ENCODE results near the gene ORM1.
A peak's percentile ranks its signal among the peaks of the same experiment; 100 is the strongest.
"Not testable (repeated sequence)": the region's sequence is repeated elsewhere in the genome, so short reads cannot be mapped to it uniquely, and the experiment has no call there.

Gene ORM1

DNA sequence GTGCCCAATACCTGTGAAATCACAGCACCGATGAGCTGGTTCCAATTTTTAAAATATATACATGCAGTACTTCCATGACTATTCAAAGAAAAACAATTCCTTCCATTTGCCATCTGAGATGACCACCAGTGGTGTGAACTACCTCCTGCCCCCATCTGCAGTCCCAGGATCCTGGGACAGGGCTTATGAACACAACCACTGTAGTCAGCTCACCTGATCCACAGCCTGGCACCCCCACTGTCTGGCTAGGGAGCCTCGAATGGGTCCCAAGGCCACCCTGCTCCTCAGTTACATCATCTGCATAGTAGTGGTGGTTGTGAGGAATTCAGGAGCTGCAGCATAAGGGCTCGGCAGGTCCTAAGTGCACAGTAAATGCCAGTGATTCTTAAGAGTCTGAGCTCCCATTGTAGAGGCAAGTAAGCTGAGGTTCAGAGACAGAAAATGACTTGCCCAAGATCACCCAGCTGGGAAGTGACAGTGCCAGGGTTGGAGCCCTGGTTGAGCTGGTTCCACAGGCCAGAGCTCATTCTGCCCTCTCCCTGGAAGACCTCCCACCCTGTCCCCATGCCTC, 2.9 kb downstream of the ORM1 start:
- DNase-seq (ENCODE audit: low read depth in 2 of 2), result not testable (repeated sequence)

- DNase-seq (ENCODE audit: low read depth in 2 of 2), result no peak
Observed at GRCh38 chr9:114327749-114328148, 4.9 kb downstream of the ORM1 start.

- DNase-seq (ENCODE audit: low read depth in 2 of 2), result not testable (repeated sequence)
Observed at GRCh38 chr9:114328357-114328820, 5.5 kb downstream of the ORM1 start.

- DNase-seq (ENCODE audit: low read depth in 2 of 2), result not testable (repeated sequence)
Observed at GRCh38 chr9:114328937-114329624, 6.2 kb downstream of the ORM1 start.

- not testable (repeated sequence) for DNase-seq (ENCODE audit: low read depth in 2 of 2)
Observed at GRCh38 chr9:114329625-114330022, 6.7 kb downstream of the ORM1 start, which contains the start of gene ORM2. ORM2 (plus strand) TSS chr9:114329869; CDS start chr9:114329905, 36 bp downstream.

GRCh38 chr9:114330636-114331035, 7.7 kb downstream of the ORM1 start:
- DNase-seq (ENCODE audit: low read depth in 2 of 2), result no peak

DNA sequence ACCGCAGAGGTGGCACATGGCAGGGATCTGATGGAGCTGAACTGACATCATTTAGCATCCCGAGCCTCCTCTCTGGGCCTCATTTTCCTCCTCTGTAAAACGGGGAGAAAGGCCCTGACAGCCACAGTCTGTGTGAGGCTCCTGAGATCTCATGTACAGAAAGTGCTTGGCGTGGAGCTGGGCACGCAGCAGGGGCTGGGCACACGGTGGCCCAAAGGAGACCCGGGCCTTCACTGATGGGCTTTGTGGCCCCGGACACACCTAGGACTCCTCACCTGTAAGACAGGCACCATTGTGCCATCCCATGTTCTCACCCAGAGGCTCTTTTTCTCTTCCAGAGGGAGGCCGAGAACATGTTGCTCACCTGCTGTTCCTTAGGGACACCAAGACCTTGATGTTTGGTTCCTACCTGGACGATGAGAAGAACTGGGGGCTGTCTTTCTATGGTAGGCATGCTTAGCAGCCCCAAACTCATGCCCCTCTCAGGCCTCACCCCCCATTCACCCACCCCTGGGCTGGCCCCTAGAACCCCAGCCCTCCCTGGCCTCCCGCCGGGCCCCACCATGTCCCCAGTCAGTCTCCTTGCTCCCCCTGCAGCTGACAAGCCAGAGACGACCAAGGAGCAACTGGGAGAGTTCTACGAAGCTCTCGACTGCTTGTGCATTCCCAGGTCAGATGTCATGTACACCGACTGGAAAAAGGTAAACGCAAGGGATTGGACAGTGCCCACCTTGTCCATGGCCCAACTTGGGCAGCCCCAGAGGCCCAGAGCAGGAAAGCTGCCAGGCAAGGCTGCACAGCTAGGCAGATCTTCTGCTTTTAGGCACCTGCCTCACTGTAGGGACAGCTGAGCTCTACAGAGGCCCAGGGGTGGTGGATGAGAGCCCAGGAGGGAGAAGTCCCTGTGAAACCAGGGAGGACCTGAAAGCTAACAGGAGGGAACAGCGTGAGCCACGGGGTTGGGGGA, 8.6 kb downstream of the ORM1 start:
- DNase-seq (ENCODE audit: low read depth in 2 of 2), result not testable (repeated sequence)

GRCh38 chr9:114332474-114333040, 9.7 kb downstream of the ORM1 start:
- DNase-seq (ENCODE audit: low read depth in 2 of 2), result not testable (repeated sequence)

GRCh38 chr9:114333718-114334117, 10.8 kb downstream of the ORM1 start:
- not testable (repeated sequence) for DNase-seq (ENCODE audit: low read depth in 2 of 2)

- DNase-seq (ENCODE audit: low read depth in 2 of 2), result no peak
Observed at GRCh38 chr9:114334490-114334889, 11.6 kb downstream of the ORM1 start.

DNA sequence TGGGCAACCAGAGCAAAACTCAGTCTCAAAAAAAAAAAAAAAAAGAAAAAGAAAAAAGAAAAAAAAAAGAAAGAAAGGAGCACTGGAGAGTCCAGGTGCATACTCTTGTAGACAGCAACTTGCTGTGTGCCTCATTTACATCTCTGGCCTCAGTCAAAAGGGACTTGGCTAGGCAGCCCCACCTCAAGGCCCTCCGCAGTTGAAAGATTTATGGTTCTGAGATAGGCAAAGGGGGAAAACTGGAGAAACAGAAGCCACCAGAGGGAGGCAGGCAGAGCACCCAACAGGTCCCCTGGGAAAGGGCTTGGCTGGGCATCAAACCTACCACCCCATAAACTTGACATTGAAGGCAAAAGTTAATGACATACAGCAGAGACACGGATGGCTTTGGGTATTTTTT, 12.8 kb downstream of the ORM1 start:
- DNase-seq (ENCODE audit: low read depth in 2 of 2), result no peak

DNA sequence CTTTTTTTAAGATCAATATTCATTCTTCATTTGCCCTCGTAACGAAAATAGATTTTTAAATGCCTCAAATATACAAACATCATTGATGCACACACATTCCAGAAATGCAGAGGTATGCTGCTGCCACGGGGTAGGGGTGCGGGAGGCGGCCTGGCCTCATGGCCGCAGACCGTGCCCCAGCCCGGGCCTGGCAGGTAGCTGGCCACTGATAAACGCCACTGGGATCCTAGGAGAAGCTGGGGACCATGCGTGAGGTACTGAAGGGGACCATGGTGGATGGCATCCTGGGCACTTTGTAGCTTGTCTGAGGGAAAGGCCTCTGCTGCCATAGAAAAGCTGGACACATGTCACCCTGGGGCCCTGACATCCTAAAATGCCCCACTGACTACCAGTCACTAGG, 13.3 kb downstream of the ORM1 start:
- no peak for DNase-seq (ENCODE audit: low read depth in 2 of 2)

DNA sequence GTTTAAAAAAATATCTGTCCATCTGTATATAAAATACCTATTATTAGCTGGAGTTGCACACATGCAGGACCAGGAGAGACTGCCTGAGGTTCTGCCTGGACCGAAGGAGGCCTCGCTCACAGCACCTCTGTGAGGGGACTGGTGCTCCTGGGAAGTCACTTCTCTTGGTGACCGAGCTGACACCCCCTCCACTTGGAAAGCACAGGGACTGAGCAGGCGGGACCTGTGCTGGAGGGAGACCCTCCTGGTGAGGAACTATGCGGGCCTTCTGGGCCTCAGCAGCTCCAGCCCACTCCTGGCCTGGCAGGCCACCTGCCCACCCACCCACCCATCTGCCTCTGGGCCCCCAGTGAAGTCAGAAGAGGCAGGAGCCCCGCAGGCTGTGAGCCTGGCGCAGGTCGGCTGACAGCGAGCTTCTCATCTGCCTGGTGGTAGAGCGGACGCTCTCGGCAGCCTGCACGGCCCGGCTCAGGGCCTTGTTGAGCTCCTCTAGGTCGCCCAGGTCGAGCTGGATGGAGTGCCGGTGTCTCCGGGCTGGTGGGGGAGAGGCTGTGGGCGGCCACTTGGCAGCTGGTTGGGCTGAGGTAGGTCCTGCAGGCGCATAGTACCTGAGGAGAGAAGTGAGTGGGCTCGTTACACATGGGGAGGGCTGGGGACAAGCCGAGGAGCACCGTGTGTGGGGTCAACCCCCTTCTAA, 13.9 kb downstream of the ORM1 start:
- no peak for DNase-seq (ENCODE audit: low read depth in 2 of 2)

- DNase-seq (ENCODE audit: low read depth in 2 of 2), result no peak
Observed at GRCh38 chr9:114338187-114338586, 15.3 kb downstream of the ORM1 start.

DNA sequence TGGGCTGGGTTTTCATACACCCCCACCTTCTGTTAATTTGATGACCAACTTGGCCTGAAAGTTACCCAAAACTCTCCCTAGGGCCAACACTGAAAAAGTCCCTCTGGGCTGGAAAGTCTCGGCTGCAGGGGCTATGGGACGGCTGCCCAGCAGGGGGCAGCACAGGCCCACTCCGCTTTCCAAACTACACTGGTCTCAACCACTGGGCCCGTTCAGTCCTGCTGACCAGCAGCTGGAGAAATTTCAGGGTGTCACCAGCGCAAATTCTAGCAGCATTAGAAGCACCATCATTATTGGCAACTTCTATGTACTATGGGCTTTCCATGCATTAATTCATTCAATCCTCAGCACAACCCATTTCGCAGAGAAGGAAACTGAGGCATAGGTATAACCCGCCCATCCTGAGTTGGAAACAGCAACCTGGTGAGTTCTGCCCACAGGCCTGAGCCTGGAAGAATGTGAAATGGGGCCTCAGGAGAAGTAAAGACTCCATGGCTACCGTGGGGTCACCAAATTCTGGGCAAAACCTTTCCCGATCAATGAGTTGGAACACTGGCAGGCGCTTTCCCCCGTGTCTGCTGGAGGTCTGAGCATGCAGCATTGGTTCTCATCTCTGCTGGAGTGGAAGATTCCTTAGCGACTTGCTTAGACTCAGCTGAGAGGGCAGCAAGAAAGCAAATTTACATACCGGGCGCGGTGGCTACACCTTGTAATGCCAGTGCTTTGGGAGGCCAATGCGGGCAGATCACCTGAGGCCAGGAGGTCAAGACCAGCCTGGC, 16.4 kb downstream of the ORM1 start:
- DNase-seq (ENCODE audit: low read depth in 2 of 2), result peak; percentile 40 to 55

- DNase-seq (ENCODE audit: low read depth in 2 of 2), result no peak
Observed at GRCh38 chr9:114341152-114341830, 18.4 kb downstream of the ORM1 start.

DNA sequence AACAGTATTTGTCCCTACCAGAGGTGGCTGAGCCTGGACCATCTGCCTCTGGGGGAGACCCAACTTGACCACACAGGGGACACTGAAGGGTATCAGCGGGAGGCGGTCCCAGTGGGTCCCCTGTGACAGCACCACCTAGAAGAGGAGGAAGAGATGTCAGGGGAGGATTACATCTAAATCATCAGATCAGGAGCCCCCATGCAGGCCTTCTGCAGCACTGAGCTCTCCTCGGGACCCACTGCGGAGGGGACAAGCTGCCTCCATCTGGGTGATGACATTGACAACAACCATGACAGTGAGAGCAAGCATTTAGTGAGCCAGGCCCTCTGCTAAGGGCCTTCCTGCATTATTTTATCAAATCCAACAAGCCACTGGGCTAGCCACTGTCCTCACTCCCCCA, 19.1 kb downstream of the ORM1 start:
- DNase-seq (ENCODE audit: low read depth in 2 of 2), result no peak

DNA sequence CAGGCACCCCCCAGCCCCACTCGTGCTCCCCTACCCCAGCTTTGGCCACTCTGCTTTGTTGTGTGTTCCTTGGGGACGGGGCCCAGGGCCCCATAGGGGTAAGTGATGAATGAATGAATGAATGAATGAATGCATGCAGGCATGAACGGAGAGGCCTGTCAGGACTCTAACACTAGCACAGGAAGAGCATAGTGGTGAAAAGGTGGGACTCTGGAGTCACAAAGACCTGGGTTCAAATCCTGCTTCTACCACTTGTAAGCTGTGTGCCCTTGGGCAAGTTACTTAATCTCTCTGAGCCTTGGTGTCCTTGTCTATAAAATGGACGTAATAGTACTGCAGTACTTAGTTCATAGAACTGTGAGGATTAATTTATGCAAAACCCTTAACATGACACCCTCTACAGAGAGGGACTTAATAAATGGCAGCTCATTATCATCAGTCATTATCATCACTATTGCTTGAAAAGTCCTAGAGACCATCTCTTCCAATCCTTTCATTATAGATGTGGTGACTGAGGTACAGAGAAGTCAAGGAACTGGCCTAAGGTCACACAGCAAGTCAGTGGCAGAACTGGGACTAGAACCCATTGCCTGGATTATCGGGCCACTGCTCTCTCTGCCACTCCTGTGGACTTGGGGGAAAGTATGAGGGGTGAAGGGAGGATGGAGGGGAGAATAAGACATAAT, 20.0 kb downstream of the ORM1 start:
- no peak for DNase-seq (ENCODE audit: low read depth in 2 of 2)

DNA sequence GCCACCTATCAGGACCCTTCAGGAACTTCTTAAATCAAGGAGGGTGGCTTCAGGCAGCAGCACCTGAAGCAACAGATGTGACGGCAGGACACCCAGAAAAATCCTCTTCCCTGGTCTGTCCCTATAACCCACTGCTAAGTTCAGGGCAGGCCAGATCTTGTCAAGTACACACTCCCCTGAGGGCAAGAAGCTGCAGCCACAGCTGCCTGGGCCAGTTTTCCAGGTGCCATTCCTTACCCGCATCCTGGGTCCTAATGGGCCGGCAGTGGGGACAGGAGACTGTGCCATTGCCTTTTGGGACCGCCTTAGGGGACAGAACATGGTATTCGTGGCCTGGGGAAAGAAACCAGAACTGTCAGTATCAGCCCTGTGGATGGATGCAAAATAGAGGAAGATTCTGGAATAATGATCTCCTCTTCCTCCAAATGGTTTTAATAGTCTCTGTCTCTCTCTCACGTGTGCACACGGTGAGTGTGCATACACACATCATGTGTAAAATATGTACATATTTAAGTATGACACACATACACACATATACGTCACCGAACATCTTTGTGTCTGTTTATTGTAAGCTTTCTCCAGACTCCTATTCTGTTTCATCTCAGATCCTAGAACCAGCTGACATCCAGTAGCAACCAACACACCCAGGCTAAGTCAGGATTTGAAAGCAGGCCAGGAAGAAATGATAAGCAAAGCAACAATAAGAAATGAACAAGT, 20.7 kb downstream of the ORM1 start:
- DNase-seq (ENCODE audit: low read depth in 2 of 2), result no peak

Measured in stimulated activated CD4-positive, alpha-beta T cell treated with anti-CD3 and anti-CD28 coated beads, Interleukin-4, amount 100 ng/mL, for 48 hours (primary cell).